HG02571 (cell line): ENCODE results near the gene AIRE.
"Not testable (repeated sequence)": the region's sequence is repeated elsewhere in the genome, so short reads cannot be mapped to it uniquely, and the experiment has no call there.

Experiments used
- ATAC-seq: cut with Tn5 transposase; IDR thresholded peaks from one replicate; pipeline ENCODE4 v1.9.1; 2021; ENCODE audit warnings: mild to moderate bottlenecking, moderate library complexity; ENCODE audit not compliant: unreplicated experiment

Gene AIRE

GRCh38 chr21:44291078-44291935 is 5.6 kb downstream of the AIRE start:
- ATAC-seq: no peak

DNA sequence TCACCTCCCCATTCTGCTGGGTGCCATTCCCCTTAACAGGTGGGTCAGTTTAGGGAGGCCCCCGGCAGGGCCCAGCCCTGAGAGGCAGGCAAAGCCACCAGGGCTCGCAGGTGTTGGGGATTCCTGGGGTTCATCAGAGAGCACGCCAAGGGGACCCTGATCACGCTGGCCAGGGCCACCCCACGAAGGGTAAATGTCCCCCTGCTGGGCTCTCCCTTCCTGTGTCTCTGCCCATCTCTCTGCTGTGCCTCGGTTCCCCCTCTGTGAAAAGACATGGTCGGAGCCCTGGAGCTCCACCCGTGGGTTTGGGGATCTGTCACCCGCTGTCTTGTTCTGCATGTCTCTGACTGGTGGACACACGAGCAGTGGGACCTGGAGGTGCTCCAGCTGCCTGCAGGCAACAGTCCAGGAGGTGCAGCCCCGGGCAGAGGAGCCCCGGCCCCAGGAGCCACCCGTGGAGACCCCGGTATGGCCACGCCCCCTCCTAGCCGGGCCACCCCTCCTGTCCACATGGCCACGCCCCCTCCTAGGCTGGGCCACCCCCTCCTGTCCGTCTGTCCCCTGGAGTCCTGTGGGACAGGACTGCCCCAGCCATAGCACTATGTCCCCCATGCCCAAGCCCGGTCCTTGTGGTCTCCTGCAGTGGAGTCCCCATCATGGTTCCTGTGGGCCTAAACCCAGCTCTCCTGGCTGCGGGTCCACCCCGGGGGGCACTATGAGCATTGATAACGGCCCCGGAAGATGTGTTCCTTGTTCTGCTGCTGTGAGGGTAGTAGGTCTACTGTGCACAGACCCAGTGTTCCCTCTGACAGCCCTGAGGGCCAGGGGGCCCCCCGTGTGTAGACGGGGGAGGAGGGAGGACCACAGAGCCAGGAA is 6.5 kb downstream of the AIRE start:
- no peak for ATAC-seq

- ATAC-seq: no peak
Observed at GRCh38 chr21:44292812-44293195, 7.1 kb downstream of the AIRE start.

GRCh38 chr21:44293551-44294231 is 8.0 kb downstream of the AIRE start:
- no peak for ATAC-seq

GRCh38 chr21:44294391-44295162 is 8.9 kb downstream of the AIRE start:
- ATAC-seq: no peak

DNA sequence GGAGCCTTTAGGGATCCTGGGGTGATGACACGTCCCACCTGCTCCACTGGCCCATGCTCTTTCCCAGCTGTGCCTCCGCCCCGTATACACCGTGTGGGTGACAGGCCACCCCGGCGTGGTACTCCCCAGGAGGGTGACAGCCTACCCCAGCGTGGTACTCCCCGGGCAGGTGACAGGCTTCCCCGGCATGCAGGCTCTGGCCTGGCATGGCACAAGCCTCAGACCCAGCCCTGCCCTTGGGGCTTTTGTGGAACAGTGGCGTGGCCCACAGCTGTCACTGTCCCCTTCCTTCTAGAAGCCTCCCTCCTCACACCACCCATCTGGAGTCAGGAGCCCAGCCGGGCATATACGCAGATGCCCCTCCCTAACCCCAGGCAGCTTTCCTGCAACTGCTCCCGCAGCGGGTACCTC is 9.5 kb downstream of the AIRE start:
- ATAC-seq: no peak

GRCh38 chr21:44295646-44296045 is 10.0 kb downstream of the AIRE start:
- ATAC-seq: no peak

DNA sequence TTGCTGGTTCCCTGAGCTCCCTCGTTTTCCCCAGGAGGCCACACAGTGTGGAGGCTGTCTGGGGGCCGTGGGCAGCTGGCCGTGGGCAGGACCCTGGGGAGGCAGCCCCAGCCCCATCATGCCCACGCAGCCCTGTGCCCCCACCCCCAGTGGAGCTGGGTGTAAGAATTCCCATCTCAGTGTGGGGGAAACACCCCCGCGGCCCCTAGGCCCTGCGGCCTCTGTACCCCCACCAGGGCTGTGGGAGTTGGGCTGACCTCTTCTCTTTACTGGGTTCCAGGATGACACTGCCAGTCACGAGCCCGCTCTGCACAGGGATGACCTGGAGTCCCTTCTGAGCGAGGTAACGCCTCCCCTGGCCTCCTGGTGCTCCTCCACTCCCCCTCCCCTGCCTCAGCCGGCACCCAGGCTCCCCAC is 10.4 kb downstream of the AIRE start:
- no peak for ATAC-seq

DNA sequence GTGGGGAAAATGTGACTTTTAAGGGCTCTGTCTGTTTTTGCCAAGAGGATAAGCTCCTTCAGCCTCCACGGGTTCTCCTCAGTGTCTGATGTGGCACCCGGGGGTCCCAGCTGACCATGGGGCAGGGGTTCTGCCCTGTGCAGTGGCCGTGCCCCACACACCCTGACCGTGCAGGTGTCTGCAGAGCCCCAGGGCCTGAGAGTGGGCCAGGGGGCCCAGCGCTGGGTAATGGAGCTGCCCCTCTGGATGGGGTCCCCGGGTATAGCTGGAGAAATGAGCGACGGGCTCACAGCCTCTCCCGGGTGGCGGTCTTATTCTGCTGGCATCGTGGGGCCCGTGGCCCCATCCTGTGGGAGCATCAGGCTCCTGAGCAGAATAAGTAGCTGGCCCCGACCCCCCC is 11.2 kb downstream of the AIRE start:
- ATAC-seq: no peak

DNA sequence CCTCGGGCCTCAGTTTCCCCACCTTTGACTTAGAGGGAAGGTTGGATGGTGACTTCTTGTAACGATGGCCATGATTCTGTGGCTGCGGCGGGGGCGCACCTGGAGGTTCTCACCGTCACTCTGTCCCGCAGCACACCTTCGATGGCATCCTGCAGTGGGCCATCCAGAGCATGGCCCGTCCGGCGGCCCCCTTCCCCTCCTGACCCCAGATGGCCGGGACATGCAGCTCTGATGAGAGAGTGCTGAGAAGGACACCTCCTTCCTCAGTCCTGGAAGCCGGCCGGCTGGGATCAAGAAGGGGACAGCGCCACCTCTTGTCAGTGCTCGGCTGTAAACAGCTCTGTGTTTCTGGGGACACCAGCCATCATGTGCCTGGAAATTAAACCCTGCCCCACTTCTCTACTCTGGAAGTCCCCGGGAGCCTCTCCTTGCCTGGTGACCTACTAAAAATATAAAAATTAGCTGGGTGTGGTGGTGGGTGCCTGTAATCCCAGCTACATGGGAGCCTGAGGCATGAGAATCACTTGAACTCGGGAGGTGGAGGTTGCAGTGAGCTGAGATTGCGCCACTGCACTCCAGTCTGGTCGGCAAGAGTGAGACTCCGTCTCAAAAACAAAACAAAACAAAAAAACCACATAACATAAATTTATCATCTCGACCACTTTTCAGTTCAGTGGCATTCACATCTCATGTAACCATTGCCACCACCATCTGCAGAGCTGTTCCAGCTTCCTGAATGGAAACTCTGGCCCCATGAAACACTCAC is 12.0 kb downstream of the AIRE start:
- ATAC-seq: no peak

DNA sequence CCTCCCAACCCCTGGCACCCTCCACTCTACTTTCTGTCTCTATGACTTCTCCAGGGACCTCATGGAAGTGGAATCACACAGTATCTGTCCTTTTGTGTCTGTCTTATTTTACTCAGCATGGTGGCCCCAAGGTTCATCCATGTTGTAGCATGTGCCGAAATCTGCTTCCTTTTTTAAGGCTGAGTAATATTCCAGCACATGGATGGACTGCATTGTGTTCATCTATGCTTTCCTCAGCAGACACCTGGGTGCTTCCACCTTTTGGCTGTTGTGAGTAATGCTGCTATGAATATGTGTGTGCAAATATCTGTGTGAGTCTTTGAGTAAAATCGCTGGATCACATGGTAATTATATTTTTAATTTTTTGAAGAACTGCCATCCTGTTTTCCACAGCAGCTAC is 12.6 kb downstream of the AIRE start:
- no peak for ATAC-seq

- ATAC-seq: no peak
Observed at GRCh38 chr21:44299085-44299457, 13.4 kb downstream of the AIRE start.

GRCh38 chr21:44299458-44300261 is 14.0 kb downstream of the AIRE start, which contains the start of gene PFKL:
TSS of gene PFKL (plus strand) at chr21:44300053. CDS start at chr21:44300106, 53 bp downstream.
- ATAC-seq: peak; percentile 49

DNA sequence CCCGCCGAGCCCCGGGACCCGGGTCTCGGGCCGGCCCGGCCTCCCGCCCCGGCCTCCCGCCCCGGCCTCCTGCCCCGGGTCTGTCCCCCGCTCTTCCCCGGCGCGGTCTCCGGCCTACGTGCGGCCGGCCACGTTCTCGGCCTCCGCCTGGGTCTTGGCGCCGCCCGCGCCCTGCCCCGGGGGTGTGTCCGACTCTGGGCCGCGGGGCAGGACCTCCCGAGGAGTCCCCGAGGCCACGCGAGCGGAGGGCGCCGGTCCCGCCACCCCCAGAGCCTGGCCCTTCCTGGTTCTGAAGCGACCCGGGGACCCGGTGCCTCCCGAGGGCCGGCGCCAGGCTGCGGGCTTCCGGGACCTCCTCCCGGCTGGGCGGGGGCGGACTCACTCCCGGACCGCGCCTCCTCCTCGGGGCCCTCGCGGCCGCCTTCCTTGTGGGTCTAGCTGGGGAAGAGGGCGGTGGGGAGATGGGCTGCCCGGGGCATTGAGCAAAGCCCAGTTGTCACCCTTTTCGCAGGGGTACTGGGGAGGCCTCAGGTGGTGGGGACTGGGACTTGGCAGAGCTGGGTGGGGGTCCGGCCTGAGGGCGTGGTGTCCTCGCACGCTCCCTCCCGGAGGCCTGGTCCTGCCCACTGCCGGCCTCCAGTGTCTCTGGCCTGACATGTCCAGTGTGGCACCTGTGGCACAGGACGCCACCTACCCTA is 14.7 kb downstream of the AIRE start:
- ATAC-seq: peak; percentile 30

DNA sequence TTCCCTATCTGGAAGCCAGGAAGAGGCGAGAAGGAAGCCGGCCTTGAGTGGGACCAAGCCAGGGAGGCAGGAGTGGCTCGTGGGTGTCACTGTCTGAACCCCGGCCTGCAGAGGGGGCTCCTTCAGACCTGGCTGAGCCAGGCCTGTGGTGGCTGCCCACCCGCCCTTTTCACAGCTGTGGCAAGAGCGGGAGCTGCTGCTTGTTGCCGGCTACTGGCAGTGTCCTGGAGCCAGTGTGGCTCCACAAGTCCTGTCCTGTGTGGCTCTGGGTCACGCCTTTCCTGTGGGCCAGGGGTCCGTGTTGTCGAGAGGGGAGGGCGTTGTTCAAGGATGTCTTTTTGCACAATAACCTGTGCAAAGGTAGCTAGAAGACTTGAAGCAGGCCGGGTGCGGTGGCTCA is 15.5 kb downstream of the AIRE start:
- ATAC-seq: no peak

- no peak for ATAC-seq
Observed at GRCh38 chr21:44301961-44302406, 16.3 kb downstream of the AIRE start.

- not testable (repeated sequence) for ATAC-seq
Observed at GRCh38 chr21:44302573-44303401, 17.1 kb downstream of the AIRE start.
